ENCODE measurements around the gene PJA1. TPM values are rescaled to one million over a fixed set of nuclear protein-coding genes. Genes with fewer than 3 reads are reported as not detected.

The PJA1 gene
- total and polyA plus RNA-seq, 4 donors: 11.1 to 33.3 (median 27.1) TPM

DNA sequence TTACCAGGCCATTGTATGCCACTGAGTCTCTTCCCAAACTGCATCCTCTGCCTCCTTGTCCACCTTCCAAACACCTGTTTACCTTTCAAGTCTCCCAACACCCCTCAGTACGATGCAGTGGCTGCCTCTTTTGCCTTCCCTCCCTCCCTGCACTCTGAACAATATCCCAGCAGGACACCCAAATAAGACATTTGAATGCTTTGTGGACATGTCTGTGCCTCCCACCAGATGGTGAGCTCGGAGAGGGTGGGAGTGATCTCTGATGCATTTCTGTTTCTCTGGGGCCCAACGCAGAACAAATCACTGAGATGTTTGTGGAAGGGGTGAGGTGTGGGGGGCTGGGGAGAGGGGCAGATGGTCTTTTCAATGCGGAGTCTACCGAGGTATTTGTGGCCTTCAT, 33.4 kb downstream of the PJA1 start:
- DNase-seq (no peak), ATAC-seq (ENCODE audit: low FRiP score) (no peak)
- no peak overlapping the region for H3K27ac ChIP-seq (ENCODE audit: low read depth in 1 of 2, low read length in 2 of 2)
- no peaks in the 10 kb centered on the region for H3K4me1 ChIP-seq (ENCODE audit: control insufficient read depth in 1 of 2, insufficient read depth in 2 of 2, low read length in 2 of 2)
- no peaks in the 10 kb centered on the region for H3K27me3 ChIP-seq (ENCODE audit: control insufficient read depth in 1 of 2, insufficient read depth in 2 of 2, low read length in 1 of 2)
- no peaks in the 10 kb centered on the region for H3K9me3 ChIP-seq (ENCODE audit: control insufficient read depth, low read length)
- intact Hi-C loops (cut with DNase I): no loop called here
- no peak overlapping the region for H3K4me3 ChIP-seq (ENCODE audit: low read length in 2 of 2)
- WGBS, 2 donors: 74 to 97% methylated on average over 5 of the region's 5 CpGs
- no peaks in the 10 kb centered on the region for H3K36me3 ChIP-seq (ENCODE audit: control insufficient read depth in 1 of 2, insufficient read depth in 2 of 2, low read length in 1 of 2)

DNA sequence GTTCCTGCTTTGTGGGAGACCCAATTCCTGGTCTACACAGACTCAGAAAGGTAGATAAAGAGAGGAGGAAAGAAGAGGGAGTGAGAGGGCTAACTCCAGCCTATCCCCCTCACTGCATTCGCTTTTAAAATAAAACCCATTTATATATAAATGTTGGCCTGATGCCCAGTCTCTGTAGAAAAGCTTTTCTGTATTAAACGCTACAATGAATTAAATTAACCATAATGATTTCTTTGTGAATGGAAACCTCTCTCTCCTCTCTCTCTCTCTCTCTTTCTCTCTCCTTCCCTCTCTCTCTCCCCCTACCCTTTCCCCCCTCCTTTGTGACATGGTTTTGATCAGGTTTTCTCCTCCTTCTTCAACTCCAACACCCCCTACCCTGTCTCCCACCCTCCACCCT, 34.8 kb downstream of the PJA1 start:
- DNase-seq: no peak
- 34 to 63% methylated on average over 2 of the region's 2 CpGs for WGBS, 2 donors
- intact Hi-C loops (cut with DNase I): no loop called here
- Histone ChIP-seq H3K27ac (ENCODE audit: low read depth in 1 of 2, low read length in 2 of 2) (no peak overlapping the region), H3K36me3 (ENCODE audit: control insufficient read depth in 1 of 2, insufficient read depth in 2 of 2, low read length in 1 of 2) (no peaks in the 10 kb centered on the region), H3K27me3 (ENCODE audit: control insufficient read depth in 1 of 2, insufficient read depth in 2 of 2, low read length in 1 of 2) (no peaks in the 10 kb centered on the region), H3K4me1 (ENCODE audit: control insufficient read depth in 1 of 2, insufficient read depth in 2 of 2, low read length in 2 of 2) (no peaks in the 10 kb centered on the region), H3K4me3 (ENCODE audit: low read length in 2 of 2) (no peak overlapping the region), H3K9me3 (ENCODE audit: control insufficient read depth, low read length) (no peaks in the 10 kb centered on the region)
- no peak for ATAC-seq (ENCODE audit: low FRiP score)

- peak overlapping the region in 1 of 2 donors; percentile 32 for H3K27ac ChIP-seq (ENCODE audit: low read depth in 1 of 2, low read length in 2 of 2)
- no peak overlapping the region for H3K4me3 ChIP-seq (ENCODE audit: low read length in 2 of 2)
- intact Hi-C loops (cut with DNase I): no loop called here
- 1 to 20% methylated on average over 17 to 34 of the region's 34 CpGs for WGBS, 2 donors
- DNase-seq (peak; percentile 50 to 84), ATAC-seq (ENCODE audit: low FRiP score) (peak; percentile 45)
- H3K9me3 ChIP-seq (ENCODE audit: control insufficient read depth, low read length): no peaks in the 10 kb centered on the region
- no peaks in the 10 kb centered on the region for H3K27me3 ChIP-seq (ENCODE audit: control insufficient read depth in 1 of 2, insufficient read depth in 2 of 2, low read length in 1 of 2)
- H3K4me1 ChIP-seq (ENCODE audit: control insufficient read depth in 1 of 2, insufficient read depth in 2 of 2, low read length in 2 of 2): no peaks in the 10 kb centered on the region
- no peaks in the 10 kb centered on the region for H3K36me3 ChIP-seq (ENCODE audit: control insufficient read depth in 1 of 2, insufficient read depth in 2 of 2, low read length in 1 of 2)
Observed at GRCh38 chrX:69128588-69128987, 36.7 kb downstream of the PJA1 start.

GRCh38 chrX:69127466-69127865, 37.8 kb downstream of the PJA1 start:
- no peak overlapping the region for H3K4me3 ChIP-seq (ENCODE audit: low read length in 2 of 2)
- 80 to 97% methylated on average over 3 of the region's 3 CpGs for WGBS, 2 donors
- ATAC-seq (ENCODE audit: low FRiP score) (no peak), DNase-seq (no peak)
- no peaks in the 10 kb centered on the region for H3K27me3 ChIP-seq (ENCODE audit: control insufficient read depth in 1 of 2, insufficient read depth in 2 of 2, low read length in 1 of 2)
- H3K4me1 ChIP-seq (ENCODE audit: control insufficient read depth in 1 of 2, insufficient read depth in 2 of 2, low read length in 2 of 2): no peaks in the 10 kb centered on the region
- no peaks in the 10 kb centered on the region for H3K36me3 ChIP-seq (ENCODE audit: control insufficient read depth in 1 of 2, insufficient read depth in 2 of 2, low read length in 1 of 2)
- no peaks in the 10 kb centered on the region for H3K9me3 ChIP-seq (ENCODE audit: control insufficient read depth, low read length)
- no peak overlapping the region for H3K27ac ChIP-seq (ENCODE audit: low read depth in 1 of 2, low read length in 2 of 2)
- intact Hi-C loops (cut with DNase I): no loop called here

DNA sequence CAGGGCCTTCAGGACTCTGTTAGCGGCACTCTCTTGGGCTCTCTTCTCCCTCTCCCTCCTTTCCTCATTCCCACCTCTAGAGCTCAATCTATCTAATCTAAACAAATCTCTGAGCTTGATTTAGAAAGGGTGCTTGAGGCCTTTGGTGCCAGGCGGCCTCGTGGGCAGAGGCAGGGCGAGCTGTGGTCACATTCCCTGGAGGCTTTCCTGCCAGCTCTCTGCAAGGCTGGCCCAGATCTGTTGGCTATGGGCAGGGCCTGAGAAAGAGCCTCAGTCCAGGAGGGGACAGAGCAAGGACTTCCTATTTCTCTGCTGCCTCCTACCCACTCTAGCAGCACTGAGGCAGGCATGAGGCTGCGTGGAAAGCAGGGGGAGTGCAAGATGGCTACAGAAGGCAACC, 38.6 kb downstream of the PJA1 start:
- Histone ChIP-seq H3K27me3 (ENCODE audit: control insufficient read depth in 1 of 2, insufficient read depth in 2 of 2, low read length in 1 of 2) (no peaks in the 10 kb centered on the region), H3K36me3 (ENCODE audit: control insufficient read depth in 1 of 2, insufficient read depth in 2 of 2, low read length in 1 of 2) (no peaks in the 10 kb centered on the region), H3K4me3 (ENCODE audit: low read length in 2 of 2) (no peak overlapping the region), H3K27ac (ENCODE audit: low read depth in 1 of 2, low read length in 2 of 2) (no peak overlapping the region), H3K4me1 (ENCODE audit: control insufficient read depth in 1 of 2, insufficient read depth in 2 of 2, low read length in 2 of 2) (no peaks in the 10 kb centered on the region), H3K9me3 (ENCODE audit: control insufficient read depth, low read length) (no peaks in the 10 kb centered on the region)
- intact Hi-C loops (cut with DNase I): no loop called here
- no peak for ATAC-seq (ENCODE audit: low FRiP score)
- WGBS, 2 donors: 24 to 38% methylated on average over 5 of the region's 5 CpGs
- DNase-seq: no peak

DNA sequence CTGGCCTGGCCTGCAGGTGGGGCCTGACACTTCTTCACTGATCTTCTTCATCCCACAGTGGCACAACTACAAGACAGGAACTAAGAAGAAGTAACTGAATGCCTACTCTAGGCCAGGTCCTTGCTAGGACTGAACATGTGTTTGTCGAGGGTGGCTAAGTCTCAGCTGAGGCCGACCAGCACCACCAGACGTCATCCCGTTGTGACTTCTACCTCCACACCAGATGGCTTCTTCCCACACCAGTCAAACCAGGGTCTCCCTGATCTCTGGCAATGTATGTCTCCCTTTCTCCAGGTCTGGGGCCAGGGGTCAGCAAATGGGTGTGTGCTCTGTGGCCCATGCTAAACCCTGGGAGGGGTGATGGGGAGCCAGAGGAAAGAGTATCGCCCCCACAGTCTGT, 40.2 kb downstream of the PJA1 start:
- no peak for ATAC-seq (ENCODE audit: low FRiP score)
- Histone ChIP-seq H3K27ac (ENCODE audit: low read depth in 1 of 2, low read length in 2 of 2) (no peak overlapping the region), H3K27me3 (ENCODE audit: control insufficient read depth in 1 of 2, insufficient read depth in 2 of 2, low read length in 1 of 2) (no peaks in the 10 kb centered on the region), H3K4me1 (ENCODE audit: control insufficient read depth in 1 of 2, insufficient read depth in 2 of 2, low read length in 2 of 2) (no peaks in the 10 kb centered on the region), H3K36me3 (ENCODE audit: control insufficient read depth in 1 of 2, insufficient read depth in 2 of 2, low read length in 1 of 2) (no peaks in the 10 kb centered on the region), H3K4me3 (ENCODE audit: low read length in 2 of 2) (no peak overlapping the region), H3K9me3 (ENCODE audit: control insufficient read depth, low read length) (no peaks in the 10 kb centered on the region)
- no peak for DNase-seq
- WGBS, 2 donors: 84 to 97% methylated on average over 5 of the region's 5 CpGs
- intact Hi-C loops (cut with DNase I): no loop called here

- ATAC-seq (ENCODE audit: low FRiP score) (no peak), DNase-seq (no peak)
- H3K36me3 ChIP-seq (ENCODE audit: control insufficient read depth in 1 of 2, insufficient read depth in 2 of 2, low read length in 1 of 2): no peaks in the 10 kb centered on the region
- H3K4me1 ChIP-seq (ENCODE audit: control insufficient read depth in 1 of 2, insufficient read depth in 2 of 2, low read length in 2 of 2): no peaks in the 10 kb centered on the region
- H3K27ac ChIP-seq (ENCODE audit: low read depth in 1 of 2, low read length in 2 of 2): no peak overlapping the region
- WGBS, 2 donors: 79 to 81% methylated on average over 3 of the region's 3 CpGs
- no peaks in the 10 kb centered on the region for H3K9me3 ChIP-seq (ENCODE audit: control insufficient read depth, low read length)
- no peaks in the 10 kb centered on the region for H3K27me3 ChIP-seq (ENCODE audit: control insufficient read depth in 1 of 2, insufficient read depth in 2 of 2, low read length in 1 of 2)
- no peak overlapping the region for H3K4me3 ChIP-seq (ENCODE audit: low read length in 2 of 2)
- intact Hi-C loops (cut with DNase I): no loop called here
Observed at GRCh38 chrX:69124108-69124507, 41.1 kb downstream of the PJA1 start.

GRCh38 chrX:69123481-69123880, 41.8 kb downstream of the PJA1 start:
- no peaks in the 10 kb centered on the region for H3K4me1 ChIP-seq (ENCODE audit: control insufficient read depth in 1 of 2, insufficient read depth in 2 of 2, low read length in 2 of 2)
- H3K27ac ChIP-seq (ENCODE audit: low read depth in 1 of 2, low read length in 2 of 2): no peak overlapping the region
- no peaks in the 10 kb centered on the region for H3K27me3 ChIP-seq (ENCODE audit: control insufficient read depth in 1 of 2, insufficient read depth in 2 of 2, low read length in 1 of 2)
- WGBS, 2 donors: 75 to 92% methylated on average over 8 of the region's 8 CpGs
- ATAC-seq (ENCODE audit: low FRiP score): no peak
- H3K4me3 ChIP-seq (ENCODE audit: low read length in 2 of 2): no peak overlapping the region
- intact Hi-C loops (cut with DNase I): no loop called here
- no peak for DNase-seq
- H3K36me3 ChIP-seq (ENCODE audit: control insufficient read depth in 1 of 2, insufficient read depth in 2 of 2, low read length in 1 of 2): no peaks in the 10 kb centered on the region
- H3K9me3 ChIP-seq (ENCODE audit: control insufficient read depth, low read length): no peaks in the 10 kb centered on the region

GRCh38 chrX:69121321-69122000, 43.8 kb downstream of the PJA1 start:
- ATAC-seq (ENCODE audit: low FRiP score) (no peak), DNase-seq (no peak)
- H3K27ac ChIP-seq (ENCODE audit: low read depth in 1 of 2, low read length in 2 of 2): no peak overlapping the region
- intact Hi-C loops (cut with DNase I): no loop called here
- no peaks in the 10 kb centered on the region for H3K4me1 ChIP-seq (ENCODE audit: control insufficient read depth in 1 of 2, insufficient read depth in 2 of 2, low read length in 2 of 2)
- no peaks in the 10 kb centered on the region for H3K36me3 ChIP-seq (ENCODE audit: control insufficient read depth in 1 of 2, insufficient read depth in 2 of 2, low read length in 1 of 2)
- H3K27me3 ChIP-seq (ENCODE audit: control insufficient read depth in 1 of 2, insufficient read depth in 2 of 2, low read length in 1 of 2): no peaks in the 10 kb centered on the region
- H3K4me3 ChIP-seq (ENCODE audit: low read length in 2 of 2): no peak overlapping the region
- H3K9me3 ChIP-seq (ENCODE audit: control insufficient read depth, low read length): no peaks in the 10 kb centered on the region
- 83 to 94% methylated on average over 11 of the region's 11 CpGs for WGBS, 2 donors

All from aorta (tissue), 5 donors.